MCF 10A (cell line): ENCODE results near the gene PRRT1B. TPM values are rescaled to one million over a fixed set of nuclear protein-coding genes. Genes with fewer than 3 reads are reported as not detected.

Experiments used
- BruUV-seq: library from RNA; stranded (reverse); fragments of 400-500 nt; replicated peaks from 2 replicates; lab custom pipeline; 2021; lab: Mats Ljungman, UMichigan
- CTCF ChIA-PET: fragments of 300-600 bp; sonication (Branson Sonifier 250); formaldehyde crosslinking; extraction: SDS; loops from one replicate; lab custom pipeline; 2021; ENCODE audit warnings: antibody characterized with exemption, inconsistent platforms; lab: Yijun Ruan, JAX
- POLR2A ChIA-PET: fragments of 300-600, 350-650 bp; sonication (Branson Sonifier 250); formaldehyde crosslinking; extraction: SDS; loops from one replicate; lab custom pipeline; 2020; ENCODE audit warnings: antibody characterized with exemption, inconsistent platforms; lab: Yijun Ruan, JAX
- DNase-seq: peaks from one replicate; pipeline ENCODE4 v3.0.0-alpha.2; 2018; ENCODE audit not compliant: unreplicated experiment
- H3K27ac Mint-ChIP-seq: one replicate; pipeline ENCODE4 v1.8.0; 2022; ENCODE audit warnings: mild to moderate bottlenecking, low read depth, mixed read lengths; ENCODE audit not compliant: unreplicated experiment
- H3K27me3 Mint-ChIP-seq: one replicate; pipeline ENCODE4 v1.8.0; 2022; ENCODE audit warnings: mixed read lengths; ENCODE audit not compliant: insufficient read depth, unreplicated experiment
- H3K36me3 Mint-ChIP-seq: one replicate; pipeline ENCODE4 v1.8.0; 2022; ENCODE audit warnings: mild to moderate bottlenecking, moderate library complexity, mixed read lengths; ENCODE audit not compliant: insufficient read depth, unreplicated experiment
- H3K4me1 Mint-ChIP-seq: one replicate; pipeline ENCODE4 v1.8.0; 2022; ENCODE audit warnings: mixed read lengths; ENCODE audit not compliant: insufficient read depth, unreplicated experiment
- H3K4me3 Mint-ChIP-seq: one replicate; pipeline ENCODE4 v1.8.0; 2022; ENCODE audit warnings: mild to moderate bottlenecking, moderate library complexity, mixed read lengths; ENCODE audit not compliant: unreplicated experiment
- H3K9me3 Mint-ChIP-seq: one replicate; pipeline ENCODE4 v1.8.0; 2022; ENCODE audit warnings: mixed read lengths; ENCODE audit not compliant: unreplicated experiment
- CTCF ChIP-seq: fragments of 200-600 bp; IDR thresholded peaks from one replicate; pipeline ENCODE4 v1.8.0; 2022; ENCODE audit warnings: antibody characterized with exemption, mild to moderate bottlenecking; ENCODE audit not compliant: unreplicated experiment
- intact Hi-C: fragments of 100-400 bp; cut with micrococcal nuclease; formaldehyde crosslinking; loops from 2 replicates; pipeline ENCODE4 v1.14.1; 2022
- total RNA-seq: library from RNA; stranded (reverse); gene quantifications from 2 replicates; pipeline ENCODE4 v1.2.3, GENCODE V29; 2022

PRRT1B gene
- total RNA-seq, 1 experiment from 2014 or later, result not detected

- H3K27ac Mint-ChIP-seq, result no peak overlapping the region
- POLR2A ChIA-PET, result no interaction called here
- peaks cover 2% of the 10 kb centered on the region for H3K4me1 Mint-ChIP-seq
- no peak for TF ChIP-seq CTCF
- no peak overlapping the region for H3K4me3 Mint-ChIP-seq
- H3K9me3 Mint-ChIP-seq, result no peaks in the 10 kb centered on the region
- no peaks in the 10 kb centered on the region for H3K27me3 Mint-ChIP-seq
- H3K36me3 Mint-ChIP-seq, result peaks cover 28% of the 10 kb centered on the region
- CTCF ChIA-PET, result no interaction called here
- intact Hi-C loops, result no loop called here
- no TSS peak for BruUV-seq
- no peak for DNase-seq
Measured at GRCh38 chr9:131596430-131596743, 51.1 kb downstream of the PRRT1B start.

GRCh38 chr9:131597246-131597645 is 51.9 kb downstream of the PRRT1B start:
- CTCF ChIA-PET, result interaction anchor here (0.6 to 1.6 kb wide), 3 partner anchors 63 to 150 kb away, joined by 3 to 6 read pairs (median 5); no protein-coding TSS in a partner anchor
- DNase-seq, result no peak
- no peaks in the 10 kb centered on the region for H3K4me1 Mint-ChIP-seq
- POLR2A ChIA-PET, result interaction anchor here (0.7 kb wide), 1 partner anchor 135 kb away, joined by 4 read pairs; no protein-coding TSS in a partner anchor
- no peak overlapping the region for H3K27ac Mint-ChIP-seq
- no peaks in the 10 kb centered on the region for H3K27me3 Mint-ChIP-seq
- no peaks in the 10 kb centered on the region for H3K9me3 Mint-ChIP-seq
- BruUV-seq, result no TSS peak
- intact Hi-C loops, result no loop called here
- no peak overlapping the region for H3K4me3 Mint-ChIP-seq
- H3K36me3 Mint-ChIP-seq, result peaks cover 28% of the 10 kb centered on the region
- TF ChIP-seq CTCF, result no peak

GRCh38 chr9:131598121-131598520 is 52.8 kb downstream of the PRRT1B start:
- BruUV-seq, result no TSS peak
- TF ChIP-seq CTCF, result no peak
- H3K4me1 Mint-ChIP-seq, result no peaks in the 10 kb centered on the region
- POLR2A ChIA-PET, result no interaction called here
- intact Hi-C loops, result no loop called here
- no peaks in the 10 kb centered on the region for H3K9me3 Mint-ChIP-seq
- no peak overlapping the region for H3K4me3 Mint-ChIP-seq
- CTCF ChIA-PET, result interaction anchor here (0.6 to 1.6 kb wide), 6 partner anchors 10 to 142 kb away, joined by 3 to 8 read pairs (median 4); no protein-coding TSS in a partner anchor
- no peaks in the 10 kb centered on the region for H3K27me3 Mint-ChIP-seq
- no peak overlapping the region for H3K27ac Mint-ChIP-seq
- H3K36me3 Mint-ChIP-seq, result peaks cover 29% of the 10 kb centered on the region
- no peak for DNase-seq

- peaks cover 44% of the 10 kb centered on the region for H3K36me3 Mint-ChIP-seq
- no peak for DNase-seq
- no peaks in the 10 kb centered on the region for H3K9me3 Mint-ChIP-seq
- H3K4me3 Mint-ChIP-seq, result no peak overlapping the region
- ChIA-PET CTCF (interaction anchor here (0.7 to 2.4 kb wide), 6 partner anchors 10 to 450 kb away, joined by 3 to 11 read pairs (median 5); partner anchors contain the start of gene RAPGEF1), POLR2A (interaction anchor here (0.7 kb wide), 1 partner anchor 480 kb away, joined by 3 read pairs; no protein-coding TSS in a partner anchor)
- no peak for TF ChIP-seq CTCF
- H3K27ac Mint-ChIP-seq, result no peak overlapping the region
- no peaks in the 10 kb centered on the region for H3K27me3 Mint-ChIP-seq
- intact Hi-C loops, result no loop called here
- H3K4me1 Mint-ChIP-seq, result no peaks in the 10 kb centered on the region
- no TSS peak for BruUV-seq
Measured at GRCh38 chr9:131601683-131602181, 56.4 kb downstream of the PRRT1B start.
